Measurements from ENCODE around the gene DNAAF1. TPM values are rescaled to one million over a fixed set of nuclear protein-coding genes. Genes with fewer than 3 reads are reported as not detected.
"Not testable (repeated sequence)": the region's sequence is repeated elsewhere in the genome, so short reads cannot be mapped to it uniquely, and the experiment has no call there.

The DNAAF1 gene
- total RNA-seq, 1 donor from 2014 or later = not detected

DNA sequence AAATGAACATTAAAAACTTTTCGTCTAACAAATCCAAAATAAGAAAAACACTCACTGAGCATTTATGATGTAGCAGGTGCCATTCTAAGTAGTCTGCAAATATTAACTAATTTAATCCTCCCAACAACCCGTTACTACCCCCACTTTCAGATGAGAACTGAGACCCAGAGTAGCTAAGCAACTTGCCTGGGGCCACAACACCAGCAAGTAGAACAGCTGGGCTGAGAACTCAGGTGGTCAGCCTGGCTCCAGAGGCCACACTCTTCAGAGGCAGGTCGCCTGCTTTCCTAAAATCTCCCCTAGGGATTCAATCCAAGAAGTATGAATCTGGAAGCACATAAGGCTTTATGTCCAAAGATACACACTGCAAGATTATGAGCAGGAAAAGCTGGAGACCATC lies 34.6 kb upstream of the DNAAF1 start:
- TF ChIP-seq, protein P1, sequence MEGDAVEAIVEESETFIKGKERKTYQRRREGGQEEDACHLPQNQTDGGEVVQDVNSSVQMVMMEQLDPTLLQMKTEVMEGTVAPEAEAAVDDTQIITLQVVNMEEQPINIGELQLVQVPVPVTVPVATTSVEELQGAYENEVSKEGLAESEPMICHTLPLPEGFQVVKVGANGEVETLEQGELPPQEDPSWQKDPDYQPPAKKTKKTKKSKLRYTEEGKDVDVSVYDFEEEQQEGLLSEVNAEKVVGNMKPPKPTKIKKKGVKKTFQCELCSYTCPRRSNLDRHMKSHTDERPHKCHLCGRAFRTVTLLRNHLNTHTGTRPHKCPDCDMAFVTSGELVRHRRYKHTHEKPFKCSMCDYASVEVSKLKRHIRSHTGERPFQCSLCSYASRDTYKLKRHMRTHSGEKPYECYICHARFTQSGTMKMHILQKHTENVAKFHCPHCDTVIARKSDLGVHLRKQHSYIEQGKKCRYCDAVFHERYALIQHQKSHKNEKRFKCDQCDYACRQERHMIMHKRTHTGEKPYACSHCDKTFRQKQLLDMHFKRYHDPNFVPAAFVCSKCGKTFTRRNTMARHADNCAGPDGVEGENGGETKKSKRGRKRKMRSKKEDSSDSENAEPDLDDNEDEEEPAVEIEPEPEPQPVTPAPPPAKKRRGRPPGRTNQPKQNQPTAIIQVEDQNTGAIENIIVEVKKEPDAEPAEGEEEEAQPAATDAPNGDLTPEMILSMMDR (IDR thresholded peaks at IDR 0.05; ENCODE audit: insufficient read depth, low read length, severe bottlenecking) = no peak
- no peaks in the 10 kb centered on the region for H3K27me3 ChIP-seq (ENCODE audit: control insufficient read depth, insufficient read depth, low read length)
- peaks cover 2% of the 10 kb centered on the region for H3K36me3 ChIP-seq (ENCODE audit: control insufficient read depth, insufficient read depth, low read length)
- no peak overlapping the region for H3K4me3 ChIP-seq (ENCODE audit: low read depth, low read length)
- FAIRE-seq (no peak), DNase-seq (ENCODE audit: low read depth) (no peak)

DNA sequence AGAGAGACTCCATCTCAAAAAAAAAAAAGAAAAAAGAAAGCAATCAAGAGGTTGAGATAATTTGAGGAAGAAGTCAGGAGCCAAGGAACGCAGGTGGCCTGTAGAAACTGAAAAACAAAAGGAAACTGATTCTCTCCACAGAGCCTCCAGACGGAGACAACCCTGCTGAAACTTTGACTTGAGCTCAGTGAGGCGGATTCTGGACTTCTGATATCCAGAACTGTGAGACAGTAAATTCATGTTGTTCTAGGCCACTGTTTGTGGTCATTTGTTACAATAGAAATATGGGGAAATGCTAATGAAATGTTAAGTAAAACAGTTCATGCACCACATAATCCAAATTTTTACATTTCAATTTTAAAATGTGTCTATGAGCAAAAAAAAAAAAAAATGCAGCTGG lies 33.6 kb upstream of the DNAAF1 start:
- FAIRE-seq (no peak), DNase-seq (ENCODE audit: low read depth) (no peak)
- TF ChIP-seq, protein P1 (IDR thresholded peaks at IDR 0.05; ENCODE audit: insufficient read depth, low read length, severe bottlenecking) = no peak
- Histone ChIP-seq H3K36me3 (ENCODE audit: control insufficient read depth, insufficient read depth, low read length) (no peaks in the 10 kb centered on the region), H3K27me3 (ENCODE audit: control insufficient read depth, insufficient read depth, low read length) (no peaks in the 10 kb centered on the region), H3K4me3 (ENCODE audit: low read depth, low read length) (no peak overlapping the region)

DNA sequence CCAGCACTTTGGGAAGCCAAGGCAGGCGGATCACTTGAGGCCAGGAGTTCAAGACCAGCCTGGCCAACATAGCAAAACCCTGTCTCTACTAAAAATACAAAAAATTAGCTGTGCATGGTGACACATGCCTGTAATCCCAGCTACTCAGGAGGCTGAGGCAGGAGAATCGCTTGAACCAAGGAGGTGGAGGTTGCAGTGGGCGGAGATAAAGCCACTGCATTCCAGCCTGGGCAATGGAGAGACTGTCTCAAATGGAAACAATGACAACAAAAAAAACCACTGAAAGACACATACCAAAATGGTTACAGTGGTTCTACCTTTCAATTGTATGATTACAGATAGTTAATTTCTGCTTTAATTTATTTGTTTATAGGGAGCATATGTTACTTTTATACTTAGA lies 33.2 kb upstream of the DNAAF1 start:
- H3K27me3 ChIP-seq (ENCODE audit: control insufficient read depth, insufficient read depth, low read length); H3K36me3 ChIP-seq (ENCODE audit: control insufficient read depth, insufficient read depth, low read length); FAIRE-seq; DNase-seq (ENCODE audit: low read depth); H3K4me3 ChIP-seq (ENCODE audit: low read depth, low read length): not testable (repeated sequence)

DNA sequence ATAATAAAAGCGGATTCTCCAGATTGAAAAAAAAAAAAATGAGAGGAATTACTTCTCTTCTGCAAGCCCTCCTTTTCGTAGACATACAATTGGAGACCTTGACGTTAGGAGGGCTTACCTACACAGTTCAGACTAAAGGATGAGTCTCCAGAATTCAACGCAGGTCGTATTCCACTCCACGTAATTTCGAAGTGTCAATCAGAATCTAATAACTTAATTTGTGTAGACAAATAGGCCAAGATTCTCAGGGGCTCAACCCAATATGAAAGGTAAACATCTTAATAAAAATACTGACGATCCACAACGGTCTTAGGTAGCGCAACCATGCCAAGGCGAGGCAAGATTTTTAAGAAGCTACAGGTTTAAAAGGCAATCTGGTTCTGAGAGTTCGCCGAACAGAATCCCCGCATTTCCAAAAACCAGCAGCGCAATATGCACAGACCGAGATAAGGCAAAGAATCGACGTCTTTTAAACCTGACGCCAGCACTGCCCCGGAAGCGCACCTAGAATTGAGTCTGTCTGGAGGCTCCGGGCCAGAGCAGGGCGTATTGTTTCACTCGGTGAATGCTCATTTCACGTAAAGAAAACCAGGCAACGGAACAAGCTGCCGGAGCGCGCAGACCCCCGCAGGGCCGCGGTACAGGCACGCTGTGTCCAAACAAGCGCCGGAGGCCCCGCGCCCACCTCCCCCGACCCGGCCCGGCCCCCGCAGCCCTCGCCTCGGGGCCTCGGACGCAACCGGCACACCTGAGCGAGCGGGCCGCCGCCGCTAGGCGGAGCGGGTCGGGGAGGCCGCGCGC lies 29.0 kb upstream of the DNAAF1 start:
- DNase-seq (ENCODE audit: low read depth) (peak; percentile 38), FAIRE-seq (no peak)
- TF ChIP-seq, protein P1 (IDR thresholded peaks at IDR 0.05; ENCODE audit: insufficient read depth, low read length, severe bottlenecking) = peak; percentile 44

DNA sequence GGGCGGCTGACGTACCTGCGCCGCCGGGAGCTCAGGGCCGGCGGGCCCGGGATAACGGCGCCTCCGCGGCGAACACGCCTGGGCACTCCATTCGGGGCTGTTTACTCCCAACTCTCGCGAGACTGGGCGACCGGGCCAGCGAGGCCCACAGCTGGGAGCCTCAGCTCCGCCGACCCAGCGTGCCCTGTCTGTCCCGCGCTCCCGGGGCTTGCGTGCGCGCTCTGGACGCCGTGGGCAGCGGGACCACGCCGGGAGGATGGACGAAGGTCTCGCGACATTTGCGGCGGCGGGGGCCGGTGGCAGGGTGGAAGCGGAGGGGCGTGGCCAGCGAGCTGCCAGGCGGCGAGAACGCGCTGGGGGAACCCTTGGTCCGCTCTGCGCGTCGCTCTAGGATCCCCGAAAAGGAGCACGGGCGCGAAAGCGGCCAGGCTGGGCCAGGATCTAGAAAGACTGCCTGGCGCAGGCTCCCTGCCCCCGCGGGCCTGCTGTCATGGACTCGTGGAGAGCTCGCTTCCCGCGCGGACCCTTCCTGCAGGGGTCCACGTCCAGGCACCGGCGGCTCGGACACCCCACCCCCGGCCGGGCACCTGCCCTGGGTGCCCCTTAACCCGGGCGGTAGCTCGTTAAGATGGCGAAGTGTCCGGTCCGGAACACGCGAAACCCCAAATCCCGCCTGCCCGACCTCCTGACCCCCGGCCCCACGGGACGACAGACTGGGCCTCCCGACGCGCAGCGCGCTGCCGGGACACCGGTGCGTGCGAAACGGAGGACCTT lies 28.2 kb upstream of the DNAAF1 start, which contains the start of gene MBTPS1:
TSS of gene MBTPS1 (minus strand) at position 223 of the 774 bp plus-strand sequence. CDS start 15,159 bp downstream, outside the sequence.
- H3K36me3 ChIP-seq (ENCODE audit: control insufficient read depth, insufficient read depth, low read length) = no peaks in the 10 kb centered on the region
- TF ChIP-seq, protein P1 (IDR thresholded peaks at IDR 0.05; ENCODE audit: insufficient read depth, low read length, severe bottlenecking) = no peak
- no peaks in the 10 kb centered on the region for H3K27me3 ChIP-seq (ENCODE audit: control insufficient read depth, insufficient read depth, low read length)
- FAIRE-seq = no peak
- peak; percentile 91 for DNase-seq (ENCODE audit: low read depth)
- peak within 1 kb of the TSS; percentile 99 for H3K4me3 ChIP-seq (ENCODE audit: low read depth, low read length)

More for the DNA sequence above, 29.0 kb upstream of the DNAAF1 start:
- peak overlapping the region; percentile 99 for H3K4me3 ChIP-seq (ENCODE audit: low read depth, low read length)
- H3K36me3 ChIP-seq (ENCODE audit: control insufficient read depth, insufficient read depth, low read length) = no peaks in the 10 kb centered on the region
- H3K27me3 ChIP-seq (ENCODE audit: control insufficient read depth, insufficient read depth, low read length) = no peaks in the 10 kb centered on the region

DNA sequence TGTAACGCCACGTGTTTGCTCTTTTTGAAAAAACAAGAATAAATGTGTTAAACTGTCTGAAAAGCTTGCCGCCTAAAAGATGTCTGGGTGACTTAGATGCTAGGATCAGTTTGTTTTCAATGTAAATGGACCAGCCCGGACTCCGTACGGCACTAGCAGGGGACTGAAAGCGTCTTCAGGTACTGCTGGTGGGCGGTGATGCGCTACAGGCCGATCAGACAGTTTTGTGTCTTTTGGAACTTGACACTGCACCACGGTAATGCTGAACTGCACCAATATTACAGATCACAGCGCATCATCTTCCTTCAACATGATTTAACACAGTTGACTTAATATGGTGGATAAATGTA lies 27.6 kb upstream of the DNAAF1 start:
- no peaks in the 10 kb centered on the region for H3K27me3 ChIP-seq (ENCODE audit: control insufficient read depth, insufficient read depth, low read length)
- DNase-seq (ENCODE audit: low read depth) = peak; percentile 14
- FAIRE-seq = no peak

DNA sequence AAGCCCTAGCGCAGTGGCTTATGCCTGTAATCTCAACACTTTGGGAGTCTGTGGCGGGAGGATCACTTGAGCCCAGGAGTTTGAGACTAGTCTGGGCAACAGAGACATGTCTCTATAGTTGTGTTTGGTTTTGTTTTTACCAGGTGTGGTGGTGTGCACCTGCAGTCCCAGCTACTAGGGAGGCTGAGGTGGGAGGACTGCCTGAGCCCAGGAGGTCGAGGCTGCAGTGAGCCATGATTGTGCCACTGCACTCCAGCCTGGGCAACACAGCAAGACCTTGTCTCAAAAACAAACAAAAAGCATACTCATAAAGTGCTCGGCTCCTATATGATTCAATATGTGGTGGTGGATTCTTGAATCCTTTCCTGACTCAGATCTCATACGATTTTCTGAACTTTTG lies 26.8 kb upstream of the DNAAF1 start:
- H3K36me3 ChIP-seq (ENCODE audit: control insufficient read depth, insufficient read depth, low read length); H3K4me3 ChIP-seq (ENCODE audit: low read depth, low read length); DNase-seq (ENCODE audit: low read depth); FAIRE-seq; H3K27me3 ChIP-seq (ENCODE audit: control insufficient read depth, insufficient read depth, low read length): not testable (repeated sequence)

More for the DNA sequence above, 27.6 kb upstream of the DNAAF1 start:
- H3K36me3 ChIP-seq (ENCODE audit: control insufficient read depth, insufficient read depth, low read length) = no peaks in the 10 kb centered on the region
- H3K4me3 ChIP-seq (ENCODE audit: low read depth, low read length) = peak overlapping the region; percentile 99
- TF ChIP-seq, protein P1 (IDR thresholded peaks at IDR 0.05; ENCODE audit: insufficient read depth, low read length, severe bottlenecking) = no peak

All from bronchial epithelial cell (primary cell).